Activated T-helper 1 cell treated with anti-CD3 and anti-CD28 coated beads, Interleukin-12 subunit alpha, Interleukin-12 subunit beta, Interleukin-2, Interleukin-4 antibody, amounts not matched to agents 30 ng/mL and 10 ng/mL and 1 ng/mL, durations not matched to agents 14 hours and 24 hours and 36 hours (primary cell): ENCODE data around the gene CRIM1. TPM values are rescaled to one million over a fixed set of nuclear protein-coding genes. Genes with fewer than 3 reads are reported as not detected.

ENCODE experiments used
- DNase-seq: peaks from one replicate; pipeline ENCODE4 v3.0.0; 2021; ENCODE audit warnings: low spot score
- H3K27ac Mint-ChIP-seq: one replicate; pipeline ENCODE4 v1.8.0; 2021; ENCODE audit warnings: mild to moderate bottlenecking, mixed read lengths
- H3K27me3 Mint-ChIP-seq: one replicate; pipeline ENCODE4 v1.8.0; 2022; ENCODE audit warnings: mild to moderate bottlenecking, moderate library complexity, mixed read lengths; ENCODE audit not compliant: insufficient read depth
- H3K36me3 Mint-ChIP-seq: one replicate; pipeline ENCODE4 v1.8.0; 2021; ENCODE audit warnings: low read depth, mixed read lengths
- H3K4me1 Mint-ChIP-seq: one replicate; pipeline ENCODE4 v1.8.0; 2021; ENCODE audit warnings: low read depth, mixed read lengths
- H3K4me3 Mint-ChIP-seq: one replicate; pipeline ENCODE4 v1.8.0; 2021; ENCODE audit warnings: mild to moderate bottlenecking, moderate library complexity, mixed read lengths
- H3K9me3 Mint-ChIP-seq: one replicate; pipeline ENCODE4 v1.8.0; 2021; ENCODE audit warnings: mixed read lengths
- intact Hi-C: fragments of 100-400 bp; cut with micrococcal nuclease; formaldehyde crosslinking; loops from one replicate; pipeline ENCODE4 v1.15.1; 2024
- total RNA-seq: library from RNA; stranded (reverse); gene quantifications from 2 replicates; pipeline ENCODE4 v1.2.3, GENCODE V29; 2022

The CRIM1 gene
- total RNA-seq, 1 donor from 2014 or later: 15.3 TPM

DNA sequence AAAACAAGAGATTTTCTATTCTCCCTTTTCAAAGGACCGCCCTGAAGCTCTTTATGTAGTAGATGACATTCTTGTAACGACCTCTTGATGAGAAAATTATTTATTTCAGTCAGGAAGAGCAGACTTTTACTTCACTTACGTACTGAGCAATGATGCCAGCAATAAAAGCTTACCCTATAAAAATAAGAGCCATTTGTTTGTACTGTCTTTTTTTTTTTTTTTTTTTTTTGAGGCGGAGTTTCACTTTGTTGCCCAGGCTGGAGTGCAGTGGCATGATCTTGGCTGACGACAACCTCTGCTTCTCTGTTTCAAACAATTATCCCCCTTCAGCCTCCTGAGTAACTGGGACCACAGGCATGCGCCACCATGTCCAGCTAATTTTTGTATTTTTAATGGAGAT, 39.2 kb downstream of the CRIM1 start:
- H3K27me3 Mint-ChIP-seq: peaks cover 10% of the 10 kb centered on the region
- DNase-seq: no peak
- H3K36me3 Mint-ChIP-seq: no peaks in the 10 kb centered on the region
- H3K27ac Mint-ChIP-seq: no peak overlapping the region
- intact Hi-C loops: no loop called here
- no peaks in the 10 kb centered on the region for H3K9me3 Mint-ChIP-seq
- no peaks in the 10 kb centered on the region for H3K4me1 Mint-ChIP-seq
- no peak overlapping the region for H3K4me3 Mint-ChIP-seq

DNA sequence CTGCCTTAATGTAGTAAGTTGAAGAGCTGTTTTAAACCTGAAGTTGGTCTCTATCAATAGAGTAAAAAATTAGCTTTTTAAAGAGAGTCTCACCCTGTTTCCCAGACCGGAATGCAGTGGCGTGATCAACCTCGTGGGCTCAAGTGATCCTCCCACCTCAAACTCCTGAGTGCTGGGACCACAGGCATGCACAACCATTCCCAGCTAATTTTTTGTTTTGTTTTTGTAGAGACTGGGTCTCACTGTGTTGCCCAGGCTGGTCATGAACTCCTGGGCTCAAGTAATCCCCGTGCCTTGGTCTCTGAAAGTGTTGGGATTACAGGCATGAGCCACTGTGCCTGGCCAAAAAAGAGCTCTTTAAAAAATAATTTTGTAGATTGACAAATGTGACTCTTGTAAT, 40.3 kb downstream of the CRIM1 start:
- Mint-ChIP-seq H3K27me3 (peaks cover 7% of the 10 kb centered on the region), H3K27ac (no peak overlapping the region), H3K4me3 (no peak overlapping the region), H3K4me1 (no peaks in the 10 kb centered on the region), H3K9me3 (no peaks in the 10 kb centered on the region), H3K36me3 (no peaks in the 10 kb centered on the region)
- intact Hi-C loops: no loop called here
- DNase-seq: no peak

DNA sequence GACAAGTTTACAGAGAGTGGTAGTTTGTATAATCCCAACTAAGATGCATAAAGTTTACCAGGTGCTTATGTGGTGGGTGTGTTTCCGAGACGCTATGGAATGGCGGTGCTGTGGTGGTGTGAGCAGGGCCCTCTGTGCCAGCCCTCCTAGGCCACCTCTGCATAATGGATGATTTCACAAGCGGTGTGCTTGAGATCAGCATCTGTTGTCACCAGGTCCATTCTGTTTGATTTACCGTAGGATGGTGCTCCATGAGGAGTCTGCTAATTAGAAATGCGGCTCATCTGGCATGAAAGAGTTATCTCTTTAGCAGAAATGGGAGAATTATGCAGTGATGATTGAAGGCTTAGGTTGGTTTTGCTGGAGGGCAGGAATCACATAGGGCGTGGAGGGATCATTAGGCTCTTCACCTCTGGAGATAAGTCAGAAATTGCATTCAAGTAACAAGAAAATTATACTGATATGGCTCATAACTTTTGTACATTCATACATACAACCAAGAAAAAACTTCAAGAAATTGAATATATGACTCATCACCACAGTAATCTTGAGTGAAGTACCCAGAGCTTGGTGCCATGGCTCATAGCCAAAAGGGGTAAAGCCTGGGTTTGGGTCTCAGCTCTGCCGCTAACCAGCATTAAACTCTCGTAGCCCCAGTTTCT, 41.4 kb downstream of the CRIM1 start:
- Mint-ChIP-seq H3K27me3 (peaks cover 7% of the 10 kb centered on the region), H3K36me3 (no peaks in the 10 kb centered on the region), H3K4me1 (no peaks in the 10 kb centered on the region), H3K9me3 (no peaks in the 10 kb centered on the region), H3K4me3 (no peak overlapping the region), H3K27ac (no peak overlapping the region)
- intact Hi-C loops: no loop called here
- no peak for DNase-seq

DNA sequence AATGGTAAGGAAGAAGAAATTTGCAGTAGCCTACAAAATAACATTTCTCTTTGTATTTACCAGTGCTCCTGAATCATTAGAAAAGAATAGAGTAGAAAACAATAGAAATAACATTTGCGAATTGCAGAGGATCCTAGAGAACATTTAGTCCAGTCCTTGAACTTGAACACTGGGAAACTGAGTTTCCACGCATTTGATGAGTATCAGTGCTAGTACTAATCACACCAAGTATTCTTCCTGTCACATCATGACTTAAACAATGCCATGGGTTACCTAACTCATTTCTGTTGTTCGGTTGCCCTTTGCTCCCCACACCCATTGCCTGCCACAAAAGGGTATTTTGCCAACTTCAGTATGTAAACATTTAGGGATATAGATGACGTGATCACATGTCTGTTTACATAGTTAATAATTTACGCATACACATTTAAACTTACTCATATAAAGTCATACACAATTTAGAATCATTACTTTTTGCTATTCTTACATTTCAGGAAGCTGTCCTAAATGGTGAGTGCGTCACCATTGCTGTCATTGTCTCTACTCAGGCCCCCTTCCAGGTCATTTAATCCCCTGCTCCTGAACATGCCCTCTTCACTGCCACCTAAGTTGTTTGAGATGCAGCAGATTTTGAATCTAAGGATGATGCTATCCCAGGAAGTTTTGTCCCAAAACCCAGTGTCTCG, 42.3 kb downstream of the CRIM1 start:
- H3K4me3 Mint-ChIP-seq: no peak overlapping the region
- H3K4me1 Mint-ChIP-seq: no peaks in the 10 kb centered on the region
- no peaks in the 10 kb centered on the region for H3K36me3 Mint-ChIP-seq
- DNase-seq: no peak
- H3K9me3 Mint-ChIP-seq: no peaks in the 10 kb centered on the region
- H3K27ac Mint-ChIP-seq: no peak overlapping the region
- intact Hi-C loops: no loop called here
- peaks cover 7% of the 10 kb centered on the region for H3K27me3 Mint-ChIP-seq

DNA sequence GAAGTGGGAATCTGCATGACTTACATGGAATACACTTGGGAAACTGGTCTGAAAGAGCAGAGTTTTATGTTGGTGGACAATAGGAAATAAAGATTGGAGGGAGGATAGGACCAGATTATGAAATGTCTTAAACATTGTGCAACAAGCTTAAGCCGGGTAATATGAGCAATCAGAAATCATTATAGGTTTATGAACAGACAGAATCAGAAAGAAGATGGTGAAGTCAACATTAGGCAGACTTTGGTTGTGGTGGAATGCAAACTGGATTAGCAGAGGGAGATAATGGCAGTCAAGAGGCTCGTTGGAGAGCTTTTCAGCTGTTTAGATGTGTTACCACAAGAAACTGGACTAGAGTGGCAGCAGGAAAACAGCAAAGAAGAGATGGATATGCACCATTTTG, 43.5 kb downstream of the CRIM1 start:
- Mint-ChIP-seq H3K4me3 (no peak overlapping the region), H3K27me3 (peaks cover 5% of the 10 kb centered on the region), H3K9me3 (no peaks in the 10 kb centered on the region), H3K4me1 (no peaks in the 10 kb centered on the region), H3K36me3 (no peaks in the 10 kb centered on the region), H3K27ac (no peak overlapping the region)
- intact Hi-C loops: no loop called here
- DNase-seq: no peak

DNA sequence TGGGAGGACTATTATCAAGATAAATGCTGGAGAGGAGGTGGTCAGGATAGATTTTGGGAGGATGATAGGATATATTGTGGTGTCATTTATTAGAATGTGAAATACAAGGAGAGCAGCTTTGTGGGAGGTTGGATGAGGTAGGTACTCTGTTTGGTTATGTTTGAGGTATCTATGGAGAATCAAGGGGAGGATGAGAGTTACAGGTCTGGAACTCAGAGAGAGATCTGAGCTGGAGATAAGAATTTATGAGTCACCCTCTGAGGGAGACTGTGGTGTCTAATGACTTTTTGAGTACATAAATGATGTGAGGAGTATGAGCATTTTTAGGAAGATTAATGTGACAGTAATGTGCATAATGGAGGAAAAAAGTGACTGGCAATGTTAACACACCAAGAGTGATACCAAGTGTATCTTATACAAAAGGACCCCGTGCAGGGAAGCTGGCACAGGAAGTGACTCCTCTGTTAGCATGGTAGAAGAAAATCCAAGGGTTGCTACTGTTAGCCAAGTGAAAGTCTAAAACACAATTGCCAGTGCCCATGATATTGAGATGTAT, 48.2 kb downstream of the CRIM1 start:
- no peaks in the 10 kb centered on the region for H3K36me3 Mint-ChIP-seq
- H3K4me1 Mint-ChIP-seq: no peaks in the 10 kb centered on the region
- H3K27ac Mint-ChIP-seq: no peak overlapping the region
- H3K4me3 Mint-ChIP-seq: no peak overlapping the region
- H3K9me3 Mint-ChIP-seq: no peaks in the 10 kb centered on the region
- intact Hi-C loops: loop anchor here (5.0 kb wide), 1 partner anchor 46 kb away; the partner anchor contains the start of gene CRIM1
- DNase-seq: no peak
- peaks cover 5% of the 10 kb centered on the region for H3K27me3 Mint-ChIP-seq

DNA sequence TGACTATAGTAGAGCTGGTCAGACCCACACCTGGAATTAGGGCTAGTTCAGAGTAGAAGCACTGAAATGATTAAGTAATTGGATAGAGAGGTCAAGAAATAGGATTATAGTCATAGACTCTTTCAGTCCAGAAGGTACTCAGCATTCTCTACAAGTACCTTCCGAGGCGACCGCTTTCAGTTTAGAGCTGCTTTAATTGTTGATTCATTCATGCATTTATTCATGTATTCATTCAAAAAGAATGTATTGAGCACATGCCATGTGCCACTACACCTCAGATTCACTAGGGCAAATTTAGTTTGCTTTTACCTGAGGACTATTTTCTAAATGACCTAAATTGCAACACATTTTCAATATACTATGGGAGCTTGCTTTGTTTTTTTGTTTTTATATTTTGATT, 48.7 kb downstream of the CRIM1 start:
- Mint-ChIP-seq H3K27ac (no peak overlapping the region), H3K27me3 (peaks cover 5% of the 10 kb centered on the region), H3K4me1 (no peaks in the 10 kb centered on the region), H3K36me3 (no peaks in the 10 kb centered on the region), H3K9me3 (no peaks in the 10 kb centered on the region), H3K4me3 (no peak overlapping the region)
- DNase-seq: no peak
- intact Hi-C loops: loop anchor here (5.0 kb wide), 1 partner anchor 47 kb away; the partner anchor contains the start of gene CRIM1

DNA sequence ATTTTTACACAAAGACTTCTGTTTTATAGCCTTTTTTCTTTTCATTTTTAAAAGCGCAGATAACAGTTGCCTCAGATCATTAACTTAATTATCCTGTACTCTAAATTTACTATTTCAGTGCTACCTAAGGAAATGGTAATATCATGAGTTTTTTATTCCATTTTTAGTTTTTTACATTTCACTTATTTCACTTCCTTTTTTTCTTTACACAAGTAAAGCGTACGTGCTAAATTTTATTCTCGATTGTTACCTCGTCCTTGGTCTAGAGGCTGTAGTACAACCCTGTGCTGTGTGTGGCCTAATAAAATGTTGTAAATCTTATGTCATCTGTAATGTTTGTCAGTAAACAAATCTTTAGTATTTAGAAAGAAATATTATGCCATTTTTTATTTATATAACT, 49.2 kb downstream of the CRIM1 start:
- Mint-ChIP-seq H3K4me1 (no peaks in the 10 kb centered on the region), H3K4me3 (no peak overlapping the region), H3K27me3 (peaks cover 7% of the 10 kb centered on the region), H3K9me3 (no peaks in the 10 kb centered on the region), H3K36me3 (no peaks in the 10 kb centered on the region), H3K27ac (no peak overlapping the region)
- intact Hi-C loops: loop anchor here (5.0 kb wide), 1 partner anchor 47 kb away; the partner anchor contains the start of gene CRIM1
- no peak for DNase-seq

DNA sequence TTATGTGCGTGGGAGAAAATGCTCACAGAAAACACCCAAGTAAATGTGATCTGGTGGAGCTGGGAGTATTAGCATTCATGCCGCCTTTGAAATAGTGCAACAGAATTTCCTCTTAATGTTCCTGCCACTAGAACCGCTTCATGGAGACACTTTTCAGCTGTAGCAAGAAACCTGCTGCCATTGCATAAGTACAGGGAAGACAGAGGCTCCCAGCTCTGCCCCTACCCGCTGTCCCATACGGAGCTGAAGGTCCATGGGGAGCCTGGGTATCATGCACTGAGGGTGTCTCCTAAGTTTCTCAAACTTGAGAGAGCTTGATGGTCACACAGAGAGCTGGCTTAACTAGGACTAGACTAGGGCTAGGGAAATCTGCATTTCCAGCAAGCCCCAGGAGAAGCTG, 49.6 kb downstream of the CRIM1 start:
- Mint-ChIP-seq H3K4me1 (no peaks in the 10 kb centered on the region), H3K36me3 (no peaks in the 10 kb centered on the region)
- intact Hi-C loops: no loop called here

DNA sequence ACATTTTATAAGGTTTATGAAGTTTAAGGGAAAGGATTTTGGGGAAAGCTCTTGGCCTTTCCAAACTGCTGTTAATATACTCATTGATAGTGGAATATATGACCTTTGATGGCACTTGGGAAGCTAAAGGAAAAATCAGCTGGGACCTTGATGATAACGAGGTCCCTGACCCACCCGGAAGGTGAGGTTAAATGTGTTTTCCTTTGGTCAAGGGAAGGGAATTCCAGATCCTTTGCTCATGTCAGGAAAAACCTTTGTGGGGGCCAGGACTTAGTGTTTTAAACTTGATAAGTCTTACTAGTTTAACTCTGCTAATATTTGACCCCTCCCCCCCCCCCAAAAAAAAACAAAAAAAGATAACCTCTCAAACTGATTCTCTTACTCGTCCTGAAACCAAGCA, 50.7 kb downstream of the CRIM1 start:
- no peaks in the 10 kb centered on the region for H3K9me3 Mint-ChIP-seq
- no peak for DNase-seq
- H3K4me3 Mint-ChIP-seq: no peak overlapping the region
- no peaks in the 10 kb centered on the region for H3K4me1 Mint-ChIP-seq
- H3K27ac Mint-ChIP-seq: no peak overlapping the region
- peaks cover 11% of the 10 kb centered on the region for H3K27me3 Mint-ChIP-seq
- intact Hi-C loops: no loop called here
- no peaks in the 10 kb centered on the region for H3K36me3 Mint-ChIP-seq

More for the DNA sequence above, 49.6 kb downstream of the CRIM1 start:
- H3K9me3 Mint-ChIP-seq: no peaks in the 10 kb centered on the region
- no peak overlapping the region for H3K4me3 Mint-ChIP-seq
- H3K27ac Mint-ChIP-seq: no peak overlapping the region
- H3K27me3 Mint-ChIP-seq: peaks cover 11% of the 10 kb centered on the region
- no peak for DNase-seq

DNA sequence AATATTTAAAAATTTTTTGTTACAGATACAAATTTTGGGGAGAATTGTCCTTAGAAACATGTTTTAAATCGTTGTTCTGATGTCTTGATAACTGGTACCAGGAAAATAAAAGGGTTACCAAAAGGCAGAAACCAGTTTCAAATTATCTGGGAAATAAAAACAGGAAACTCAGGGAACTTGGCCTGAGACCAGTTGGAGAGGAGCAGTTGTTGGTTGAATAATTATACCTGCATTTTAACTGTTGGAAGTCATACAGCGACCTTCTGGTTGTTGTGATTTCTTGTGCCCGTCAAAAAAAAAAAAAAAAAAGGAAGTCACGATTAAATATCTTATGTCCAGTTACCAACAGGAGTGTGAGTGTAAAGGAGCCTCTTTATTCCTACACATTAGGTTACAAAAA, 51.8 kb downstream of the CRIM1 start:
- no peaks in the 10 kb centered on the region for H3K36me3 Mint-ChIP-seq
- no peak overlapping the region for H3K4me3 Mint-ChIP-seq
- intact Hi-C loops: no loop called here
- no peak for DNase-seq
- H3K4me1 Mint-ChIP-seq: no peaks in the 10 kb centered on the region
- no peaks in the 10 kb centered on the region for H3K9me3 Mint-ChIP-seq
- H3K27me3 Mint-ChIP-seq: peaks cover 14% of the 10 kb centered on the region
- H3K27ac Mint-ChIP-seq: no peak overlapping the region

DNA sequence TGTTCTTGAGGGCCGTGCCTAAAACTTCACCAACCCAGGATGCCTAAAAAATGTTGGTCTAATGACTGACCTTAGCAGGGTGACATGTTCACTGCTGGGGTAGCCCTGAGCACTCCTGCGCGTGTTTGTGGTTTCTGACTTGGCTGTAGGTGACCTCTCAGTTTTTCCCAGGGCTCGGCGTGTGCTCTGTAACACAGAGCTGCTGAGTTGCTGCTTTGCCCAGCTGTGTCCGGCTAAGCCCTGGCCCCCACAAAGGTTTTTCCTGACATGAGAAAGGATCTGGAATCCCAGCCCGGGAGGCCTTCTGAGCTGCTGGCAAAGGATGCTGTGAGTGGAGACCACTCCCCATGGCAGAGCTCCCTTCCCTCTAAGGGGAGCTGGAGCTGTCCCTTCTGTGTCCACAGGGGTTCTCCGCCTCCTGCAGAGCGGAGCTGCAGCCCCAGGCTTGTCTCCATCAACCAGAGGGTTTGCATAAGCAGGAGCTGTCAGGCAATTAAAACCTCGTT, 52.7 kb downstream of the CRIM1 start:
- H3K4me1 Mint-ChIP-seq: no peaks in the 10 kb centered on the region
- no peaks in the 10 kb centered on the region for H3K36me3 Mint-ChIP-seq
- H3K27me3 Mint-ChIP-seq: peaks cover 14% of the 10 kb centered on the region
- no peak for DNase-seq
- no peaks in the 10 kb centered on the region for H3K9me3 Mint-ChIP-seq
- no peak overlapping the region for H3K27ac Mint-ChIP-seq
- intact Hi-C loops: no loop called here
- no peak overlapping the region for H3K4me3 Mint-ChIP-seq

DNA sequence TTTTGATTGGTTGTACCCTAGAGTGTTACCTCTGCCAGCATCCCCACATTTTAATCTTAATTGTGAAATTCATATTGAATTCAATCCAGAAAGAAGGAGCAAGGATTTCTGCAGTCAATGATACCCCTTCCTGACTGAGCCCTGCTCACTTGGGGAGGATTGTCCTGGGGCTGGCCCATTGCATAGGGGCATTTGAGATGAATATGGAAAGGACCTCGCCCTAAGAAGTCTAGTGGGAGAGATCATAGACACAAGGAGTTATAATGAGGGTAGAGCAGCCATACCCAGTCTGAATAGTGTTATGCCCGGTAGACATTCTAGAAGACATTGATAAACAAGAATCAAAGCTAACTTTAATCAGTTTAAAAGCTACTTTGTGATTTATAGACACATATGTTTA, 53.8 kb downstream of the CRIM1 start:
- no peak overlapping the region for H3K27ac Mint-ChIP-seq
- intact Hi-C loops: no loop called here
- no peak overlapping the region for H3K4me3 Mint-ChIP-seq
- H3K9me3 Mint-ChIP-seq: no peaks in the 10 kb centered on the region
- peaks cover 14% of the 10 kb centered on the region for H3K27me3 Mint-ChIP-seq
- no peaks in the 10 kb centered on the region for H3K4me1 Mint-ChIP-seq
- DNase-seq: no peak
- H3K36me3 Mint-ChIP-seq: no peaks in the 10 kb centered on the region
